Muscle layer of duodenum (tissue), 2 donors: ENCODE results near the gene DNAJA4.

Source experiments
- H3K27ac ChIP-seq: one replicate; pipeline ENCODE4 v1.7.0; 2013; ENCODE audit warnings: mild to moderate bottlenecking, low read length
- H3K27me3 ChIP-seq: one replicate; pipeline ENCODE4 v1.7.0; 2013; ENCODE audit warnings: low read depth, mild to moderate bottlenecking, control low read depth, low read length
- H3K36me3 ChIP-seq, 2 donors: one replicate each; pipeline ENCODE4 v1.7.0; 2013; ENCODE audit warnings: low read length in 2 of 2, control low read depth in 1 of 2, mild to moderate bottlenecking in 1 of 2; ENCODE audit not compliant: insufficient read depth in 2 of 2, control insufficient read depth in 1 of 2
- H3K4me1 ChIP-seq, 2 donors: one replicate each; pipeline ENCODE4 v1.7.0; 2013; ENCODE audit warnings: low read length in 2 of 2, mild to moderate bottlenecking in 2 of 2, control low read depth in 1 of 2, moderate library complexity in 1 of 2; ENCODE audit not compliant: insufficient read depth in 2 of 2, control insufficient read depth in 1 of 2
- H3K4me3 ChIP-seq, 2 donors: one replicate each; pipeline ENCODE4 v1.7.0; 2013; ENCODE audit warnings: low read length in 2 of 2, low read depth in 1 of 2, mild to moderate bottlenecking in 1 of 2
- H3K9me3 ChIP-seq, 2 donors: one replicate each; pipeline ENCODE4 v1.7.0; 2013; ENCODE audit warnings: low read length in 2 of 2, control low read depth in 1 of 2, mild to moderate bottlenecking in 1 of 2; ENCODE audit not compliant: control insufficient read depth in 1 of 2
- donor health status: healthy.

DNAJA4 gene

DNA sequence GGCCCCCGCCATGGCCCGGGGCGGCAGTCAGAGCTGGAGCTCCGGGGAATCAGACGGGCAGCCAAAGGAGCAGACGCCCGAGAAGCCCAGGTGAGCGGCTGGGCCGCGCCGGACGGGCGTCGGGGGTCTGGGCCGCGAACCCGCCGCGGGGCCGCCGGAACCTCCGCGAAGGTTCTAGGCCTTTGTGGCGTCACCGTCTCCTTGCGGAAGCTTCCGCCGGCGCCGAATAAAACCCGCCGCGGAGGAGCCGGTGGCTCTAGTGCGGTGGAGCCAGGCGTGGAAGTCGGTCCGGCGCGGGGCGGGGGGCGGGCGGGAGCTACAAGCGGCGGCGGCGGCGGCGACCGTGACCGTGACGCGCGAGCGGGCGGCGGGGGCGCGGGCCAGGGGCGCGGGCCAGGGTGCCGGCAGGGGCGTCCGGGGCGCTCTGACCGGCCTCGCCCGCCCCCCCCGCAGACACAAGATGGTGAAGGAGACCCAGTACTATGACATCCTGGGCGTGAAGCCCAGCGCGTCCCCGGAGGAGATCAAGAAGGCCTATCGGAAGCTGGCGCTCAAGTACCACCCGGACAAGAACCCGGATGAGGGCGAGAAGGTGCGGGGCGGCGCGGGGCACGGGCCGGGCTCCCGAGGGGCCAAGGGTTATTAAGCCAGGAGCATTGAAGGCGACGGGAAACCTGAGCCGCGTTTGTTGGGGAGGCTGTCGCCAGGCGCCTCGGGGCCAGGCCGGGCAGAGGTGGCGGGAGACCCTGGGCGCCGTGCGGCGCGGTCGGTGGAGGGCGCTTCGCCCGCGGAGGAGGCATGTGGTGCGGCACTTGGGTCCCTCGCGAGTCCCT, at the start of gene DNAJA4:
Gene DNAJA4, plus strand, starts transcription at position 259 of the 833 bp plus-strand sequence. Its CDS starts 202 bp downstream, at position 461.
- Histone ChIP-seq H3K27me3 (no peaks in the 10 kb centered on the region), H3K36me3 (no peaks in the 10 kb centered on the region), H3K27ac (peak within 1 kb of the TSS; percentile 65), H3K9me3 (no peaks in the 10 kb centered on the region), H3K4me1 (peaks cover 9 to 13% of the 10 kb centered on the region in 2 donors), H3K4me3 (peak within 1 kb of the TSS; percentile 66 to 69)

GRCh38 chr15:78216276-78217104, 47.9 kb upstream of the DNAJA4 start:
- Histone ChIP-seq H3K9me3 (no peaks in the 10 kb centered on the region), H3K27ac (peak overlapping the region; percentile 53), H3K4me3 (no peak overlapping the region), H3K36me3 (no peaks in the 10 kb centered on the region), H3K27me3 (no peaks in the 10 kb centered on the region), H3K4me1 (peaks cover 4 to 9% of the 10 kb centered on the region in 2 donors)

DNA sequence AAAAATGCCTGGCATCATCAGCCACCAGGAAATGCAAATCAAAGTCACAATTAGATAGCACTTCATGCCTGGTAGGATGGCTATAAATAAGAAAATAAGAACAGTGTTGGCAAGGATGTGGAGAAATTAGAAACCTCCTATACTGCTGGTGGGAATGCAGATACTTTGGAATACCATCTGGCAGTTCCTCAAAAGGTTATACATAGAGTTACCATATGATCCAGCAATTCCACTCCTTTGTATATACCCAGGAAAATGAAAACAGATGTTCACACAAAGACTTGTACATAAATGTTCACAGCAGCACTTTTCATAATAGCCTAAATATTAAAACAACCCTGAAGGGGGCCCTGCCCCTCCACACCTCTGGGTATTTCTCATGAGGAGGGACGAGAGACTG, 43.6 kb upstream of the DNAJA4 start:
- peaks cover 4 to 5% of the 10 kb centered on the region in 2 donors for H3K4me1 ChIP-seq
- no peak overlapping the region for H3K4me3 ChIP-seq
- no peaks in the 10 kb centered on the region for H3K9me3 ChIP-seq
- no peaks in the 10 kb centered on the region for H3K36me3 ChIP-seq
- no peak overlapping the region for H3K27ac ChIP-seq
- no peaks in the 10 kb centered on the region for H3K27me3 ChIP-seq

GRCh38 chr15:78222745-78223395, 41.5 kb upstream of the DNAJA4 start:
- Histone ChIP-seq H3K4me3 (no peak overlapping the region), H3K4me1 (no peaks in the 10 kb centered on the region), H3K27ac (no peak overlapping the region), H3K27me3 (no peaks in the 10 kb centered on the region), H3K36me3 (no peaks in the 10 kb centered on the region), H3K9me3 (no peaks in the 10 kb centered on the region)

DNA sequence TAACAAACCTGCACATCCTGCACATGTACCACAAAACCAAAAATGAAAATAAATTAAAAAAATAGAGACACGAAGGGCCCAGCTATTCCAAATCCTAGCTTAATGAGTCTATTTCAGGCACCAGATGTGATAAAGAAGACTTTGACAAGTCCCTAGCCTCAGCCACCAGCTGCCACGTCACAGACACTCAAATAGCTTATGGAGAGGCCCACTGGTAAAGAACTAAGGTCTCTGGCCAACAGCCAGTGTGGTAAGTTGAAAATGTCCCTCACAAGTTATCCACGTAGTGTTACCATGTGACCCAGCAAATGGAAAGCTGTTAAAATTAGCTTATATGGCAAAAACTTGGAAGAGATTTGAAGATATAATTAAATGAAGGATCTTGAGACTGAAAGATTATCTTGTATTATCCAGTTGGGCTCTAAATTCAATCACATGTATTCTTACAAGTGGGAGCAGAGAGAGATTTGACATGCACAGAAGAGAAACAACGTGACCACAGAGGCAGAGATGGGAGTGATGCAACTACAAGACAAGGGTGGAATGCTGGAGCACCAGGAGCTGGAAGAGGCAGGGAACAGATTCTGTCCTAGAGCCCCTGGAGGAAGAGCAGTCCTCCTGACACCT, 40.9 kb upstream of the DNAJA4 start:
- Histone ChIP-seq H3K4me1 (no peaks in the 10 kb centered on the region), H3K4me3 (no peak overlapping the region), H3K27me3 (no peaks in the 10 kb centered on the region), H3K27ac (no peak overlapping the region), H3K36me3 (no peaks in the 10 kb centered on the region), H3K9me3 (no peaks in the 10 kb centered on the region)

DNA sequence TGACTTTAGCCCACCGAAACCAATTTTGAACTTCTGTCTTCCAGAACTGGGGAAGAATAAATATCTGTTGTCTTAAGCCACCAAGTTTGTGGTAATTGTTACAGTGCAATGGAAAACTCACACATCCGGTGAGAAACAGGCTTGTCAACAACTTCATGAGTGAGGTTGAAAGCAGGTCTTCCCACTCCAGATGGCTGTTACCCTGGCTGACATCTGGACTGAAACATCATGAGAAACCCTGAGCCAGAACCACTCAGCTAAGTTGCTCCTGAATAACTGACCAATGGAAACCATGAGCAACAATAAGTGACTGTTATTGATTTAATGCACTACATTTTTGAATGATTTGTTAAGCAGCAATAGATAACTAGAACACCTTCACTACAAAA, 40.3 kb upstream of the DNAJA4 start:
- no peak overlapping the region for H3K4me3 ChIP-seq
- no peaks in the 10 kb centered on the region for H3K4me1 ChIP-seq
- no peaks in the 10 kb centered on the region for H3K36me3 ChIP-seq
- no peaks in the 10 kb centered on the region for H3K9me3 ChIP-seq
- no peaks in the 10 kb centered on the region for H3K27me3 ChIP-seq
- H3K27ac ChIP-seq: no peak overlapping the region

DNA sequence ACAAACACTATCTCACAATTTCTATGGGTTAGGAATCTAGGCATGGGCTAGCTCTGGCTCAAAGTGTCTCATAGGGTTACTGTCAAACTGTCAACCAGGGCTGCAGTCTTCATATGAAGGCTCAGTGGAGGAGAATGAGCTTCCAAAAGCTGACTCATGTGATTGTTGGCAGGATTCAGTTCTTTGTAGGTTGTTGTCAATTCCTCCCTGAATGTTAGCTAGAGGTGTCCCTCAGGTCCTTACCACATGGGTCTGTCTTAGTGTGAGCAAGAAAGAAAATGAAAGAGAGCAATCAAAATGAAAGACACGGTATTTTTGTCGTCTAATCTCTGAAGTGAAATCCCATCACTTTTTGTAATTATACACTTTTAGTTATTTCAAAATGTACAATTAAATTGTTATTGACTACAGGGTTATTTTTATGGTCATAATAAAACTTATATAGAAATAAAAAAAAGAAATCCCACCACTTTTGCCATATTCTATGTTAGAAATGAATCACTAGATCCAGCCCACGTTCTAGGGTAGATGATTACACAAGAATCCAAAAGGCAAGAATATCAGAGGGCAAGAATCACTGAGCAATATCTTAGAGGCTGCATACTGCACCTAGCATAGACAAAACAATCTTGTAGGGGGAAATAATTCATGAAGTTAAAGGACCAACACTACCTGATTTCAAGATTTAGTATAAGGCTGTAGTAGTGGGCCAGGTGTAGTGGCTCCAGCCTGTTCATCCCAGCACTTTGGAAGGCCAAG, 38.4 kb upstream of the DNAJA4 start:
- Histone ChIP-seq H3K4me3 (no peak overlapping the region), H3K27me3 (no peaks in the 10 kb centered on the region), H3K36me3 (no peaks in the 10 kb centered on the region), H3K9me3 (no peaks in the 10 kb centered on the region), H3K4me1 (no peaks in the 10 kb centered on the region), H3K27ac (no peak overlapping the region)

DNA sequence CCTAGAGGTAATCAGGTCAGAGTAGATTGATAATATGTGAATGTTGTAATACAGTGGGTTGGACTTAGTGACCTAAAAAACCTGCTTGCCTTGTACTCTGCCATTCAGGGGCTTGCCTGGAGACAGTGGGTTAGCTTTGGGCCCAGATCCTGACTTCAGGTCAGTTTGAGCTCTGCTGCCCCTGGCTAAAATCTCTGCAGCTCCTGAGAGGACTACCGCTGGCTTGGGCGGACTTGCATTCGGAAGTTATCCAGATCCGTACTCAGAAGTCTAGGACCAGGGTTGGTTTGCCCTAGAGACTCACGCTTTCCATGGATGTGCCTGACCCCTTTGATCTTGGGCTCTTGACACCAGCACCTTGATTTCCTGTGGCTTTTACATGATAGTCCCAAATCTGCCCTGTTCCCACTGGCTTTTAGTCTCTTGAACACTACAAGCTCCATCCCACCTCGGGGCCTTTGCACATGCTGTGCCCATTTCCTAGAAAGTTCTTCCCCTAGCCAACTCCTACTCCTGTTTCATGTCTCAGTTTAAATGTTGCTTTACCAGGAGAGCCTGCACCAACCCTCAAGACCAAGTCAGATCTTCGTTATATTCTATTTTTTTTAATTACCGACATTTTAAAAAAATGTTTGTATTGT, 35.9 kb upstream of the DNAJA4 start:
- Histone ChIP-seq H3K4me1 (no peaks in the 10 kb centered on the region), H3K27me3 (no peaks in the 10 kb centered on the region), H3K27ac (no peak overlapping the region)

GRCh38 chr15:78229431-78230406, 34.6 kb upstream of the DNAJA4 start:
- H3K4me3 ChIP-seq: no peak overlapping the region
- H3K36me3 ChIP-seq: no peaks in the 10 kb centered on the region
- no peaks in the 10 kb centered on the region for H3K9me3 ChIP-seq
- H3K27ac ChIP-seq: no peak overlapping the region
- H3K4me1 ChIP-seq: no peaks in the 10 kb centered on the region
- H3K27me3 ChIP-seq: no peaks in the 10 kb centered on the region

More for the DNA sequence above, 35.9 kb upstream of the DNAJA4 start:
- Histone ChIP-seq H3K4me3 (no peak overlapping the region), H3K36me3 (no peaks in the 10 kb centered on the region), H3K9me3 (no peaks in the 10 kb centered on the region)
